ENCODE measurements around the gene STK38.
"Not testable (repeated sequence)": the region's sequence is repeated elsewhere in the genome, so short reads cannot be mapped to it uniquely, and the experiment has no call there.

The STK38 gene

DNA sequence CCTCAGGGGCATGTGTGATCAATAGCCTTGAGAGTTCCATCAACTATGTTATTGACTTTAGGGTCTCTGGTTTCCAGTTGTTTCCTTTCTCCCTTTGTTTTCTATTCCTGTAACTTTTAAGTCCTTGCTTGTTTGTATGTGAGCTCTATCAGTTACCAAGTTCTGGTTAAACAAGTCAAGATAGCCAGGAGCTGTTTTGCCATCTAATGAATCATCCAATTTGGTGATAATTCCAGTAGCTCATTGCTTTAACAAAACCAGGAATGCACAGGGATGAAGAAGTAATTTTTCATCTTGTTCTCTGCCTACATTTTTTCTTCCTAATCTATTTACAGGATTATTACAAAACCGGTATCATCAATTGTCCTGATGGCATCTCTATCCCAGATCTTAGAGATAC is 68.0 kb downstream of the STK38 start:
- DNase-seq = no peak

DNA sequence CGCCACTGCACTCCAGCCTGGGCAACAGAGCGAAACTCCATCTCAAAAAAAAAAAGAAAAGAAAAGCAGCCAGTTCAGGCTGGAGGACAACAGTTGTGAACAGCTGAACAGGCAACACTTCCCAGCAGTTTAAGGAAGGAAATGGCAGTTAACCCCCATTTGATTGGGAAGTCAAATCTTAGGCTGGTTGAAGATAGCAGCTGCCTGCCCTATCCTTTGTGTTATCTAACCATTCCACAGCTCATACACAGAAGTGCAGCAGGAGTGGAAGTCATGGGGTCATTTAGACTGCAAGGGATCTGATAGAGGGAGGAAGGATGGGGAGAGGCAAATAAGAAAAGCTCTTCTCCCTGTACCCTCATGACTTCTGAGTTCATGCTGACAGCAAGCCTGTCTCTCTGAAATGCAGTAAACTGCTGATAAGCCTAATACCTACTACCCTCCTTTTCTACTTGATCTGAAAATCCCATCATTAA is 69.2 kb downstream of the STK38 start:
- peak in 1 of 2 donors; percentile 7 for DNase-seq

DNA sequence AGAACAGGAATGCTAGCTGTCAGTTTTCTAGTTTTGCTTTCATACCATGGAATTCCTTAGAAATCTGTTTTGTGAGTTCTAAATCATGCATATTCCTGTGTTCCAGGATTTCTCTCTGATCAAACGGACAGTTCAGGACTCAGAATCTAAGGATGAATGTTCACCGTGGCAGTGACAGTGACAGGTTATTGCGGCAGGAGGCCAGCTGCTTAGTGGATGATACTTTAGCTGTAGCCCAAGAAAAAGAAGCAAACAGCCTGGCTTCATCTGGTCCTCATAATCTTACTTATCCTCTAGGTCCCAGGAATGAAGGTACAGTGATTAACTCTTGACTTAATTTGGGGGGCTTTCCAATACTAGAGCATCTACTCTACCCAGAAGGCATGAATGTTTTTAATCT is 77.3 kb downstream of the STK38 start:
- no peak for DNase-seq

DNA sequence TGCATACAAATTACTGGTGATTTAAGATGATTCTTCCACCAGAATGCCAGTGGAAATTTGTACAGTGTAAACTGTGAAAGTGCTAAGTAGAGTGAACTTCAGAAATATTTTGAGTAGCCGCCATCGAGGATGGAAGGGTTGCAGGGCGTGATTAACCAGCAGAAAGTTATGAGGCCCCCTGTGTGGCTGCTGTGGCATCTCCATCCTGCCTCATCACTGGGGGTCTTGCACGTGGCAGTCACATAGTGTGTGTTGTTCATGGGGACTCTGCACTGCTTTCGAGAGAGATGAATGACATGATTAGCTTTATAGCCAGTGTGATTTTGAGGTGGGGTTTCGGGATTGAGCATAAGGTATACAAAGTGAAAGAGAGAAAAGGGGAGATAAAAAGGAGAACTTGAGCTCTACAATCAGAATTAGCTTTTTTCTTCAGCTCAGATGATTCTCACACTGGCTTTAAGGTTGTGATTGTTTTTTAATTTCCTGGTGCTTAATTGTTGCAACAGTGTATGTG is 78.1 kb downstream of the STK38 start:
- no peak for DNase-seq

DNA sequence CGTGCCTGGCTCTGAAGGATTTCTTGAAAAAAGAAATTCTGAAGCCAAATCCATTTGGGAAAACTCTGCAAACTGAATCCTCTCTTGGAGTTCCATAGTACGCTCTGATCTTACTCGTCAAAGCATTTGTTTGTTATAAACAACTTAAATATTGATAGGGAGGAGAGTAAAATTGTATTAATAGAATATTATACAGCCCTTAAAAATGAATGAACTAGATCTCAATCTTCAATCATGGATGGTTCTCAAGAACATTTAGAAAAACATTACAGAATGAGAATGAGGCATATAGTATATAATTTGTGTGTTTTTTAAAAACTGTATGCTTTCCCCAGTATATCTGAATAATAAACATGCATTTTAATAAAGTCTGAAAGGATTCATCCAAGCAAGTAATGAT is 79.7 kb downstream of the STK38 start:
- no peak for DNase-seq

DNA sequence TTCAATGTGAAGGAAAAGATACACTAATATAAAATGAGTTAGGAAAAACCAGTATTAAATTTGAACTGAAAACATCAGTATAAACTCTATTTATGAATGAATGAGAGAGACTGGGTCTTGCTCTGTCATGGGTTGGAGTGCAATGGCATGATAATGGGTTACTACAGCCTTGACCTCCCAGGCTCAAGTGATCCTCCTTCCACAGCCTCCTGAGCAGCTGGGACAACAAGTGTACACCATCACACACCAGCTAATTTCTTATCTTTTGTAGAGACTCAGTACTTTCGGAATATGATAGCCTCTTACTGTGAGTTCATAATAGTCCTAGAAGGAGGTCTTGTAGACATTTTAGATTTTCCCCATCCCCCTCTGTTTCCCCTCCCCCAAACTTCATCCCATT is 83.0 kb downstream of the STK38 start:
- no peak for DNase-seq

DNA sequence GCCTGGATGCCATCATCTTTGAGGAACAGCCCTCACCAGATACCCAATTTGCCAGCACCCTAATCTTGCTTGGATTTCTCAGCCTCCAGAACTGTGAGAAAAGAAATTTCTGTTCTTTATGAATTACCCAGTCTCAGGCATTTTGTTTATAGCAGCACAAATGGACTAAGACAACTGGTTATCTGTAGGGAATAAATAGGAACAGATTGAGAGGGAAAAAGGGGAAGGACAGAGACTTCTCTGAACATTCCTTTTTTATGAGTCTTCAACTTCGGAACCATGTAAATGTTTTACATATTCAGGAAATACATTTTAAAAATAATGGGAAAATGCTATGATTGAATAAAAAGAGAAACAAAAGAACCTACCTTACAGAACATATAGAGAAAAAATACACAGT is 83.6 kb downstream of the STK38 start:
- DNase-seq = no peak

DNA sequence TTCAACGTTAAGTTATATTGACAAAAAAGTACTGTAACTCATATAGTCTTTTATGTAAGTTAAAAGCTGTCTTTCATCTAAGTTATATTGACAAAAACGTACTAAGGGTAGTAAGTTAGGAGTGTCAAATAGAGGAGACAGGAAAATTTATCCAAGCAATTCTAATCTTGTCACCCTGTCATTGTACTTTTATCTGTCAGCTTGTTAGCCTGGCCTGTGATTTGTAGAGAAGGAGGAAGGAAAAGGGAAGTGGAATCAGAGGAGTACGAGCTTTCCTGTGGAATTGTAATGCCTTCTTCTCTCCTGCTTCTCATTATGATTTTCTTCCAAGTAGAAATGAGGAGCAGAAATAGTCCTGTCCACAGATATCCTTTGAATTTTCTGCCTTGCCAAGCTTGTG is 85.6 kb downstream of the STK38 start:
- no peak for DNase-seq

DNA sequence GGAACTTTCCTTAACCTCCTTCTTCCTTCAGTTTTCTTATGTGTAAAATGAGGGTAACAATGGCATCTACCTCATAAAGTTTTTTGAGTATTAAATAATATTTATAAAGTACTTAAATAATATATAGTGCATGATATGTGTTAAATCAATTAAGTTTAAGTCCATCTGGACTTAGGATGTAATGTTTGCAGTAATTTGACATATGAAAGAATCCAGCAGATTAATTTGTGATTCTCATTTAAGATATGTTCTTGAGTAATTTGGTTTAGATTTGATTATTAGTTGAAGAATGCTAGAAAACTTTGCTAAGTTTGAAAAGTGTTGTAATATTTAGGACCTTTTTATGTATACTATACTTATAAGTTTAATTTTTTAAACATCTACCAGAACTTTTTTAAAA is 86.4 kb downstream of the STK38 start:
- DNase-seq = no peak

DNA sequence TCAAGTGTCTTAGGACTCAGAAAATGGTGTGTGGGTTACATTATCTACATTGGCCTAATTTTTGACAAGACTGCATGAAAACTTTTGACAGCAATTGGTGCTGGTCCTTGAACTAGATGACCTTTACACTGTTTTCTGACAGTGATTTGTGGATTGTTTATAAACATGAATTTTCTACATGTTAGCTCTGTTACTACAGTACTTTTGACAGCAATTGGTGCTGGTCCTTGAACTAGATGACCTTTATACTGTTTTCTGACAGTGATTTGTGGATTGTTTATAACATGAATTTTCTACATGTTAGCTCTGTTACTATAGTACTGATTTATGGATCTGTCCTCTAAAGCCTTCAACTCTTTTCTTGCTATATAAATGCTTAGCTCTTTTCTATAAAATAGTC is 87.8 kb downstream of the STK38 start:
- no peak for DNase-seq

DNA sequence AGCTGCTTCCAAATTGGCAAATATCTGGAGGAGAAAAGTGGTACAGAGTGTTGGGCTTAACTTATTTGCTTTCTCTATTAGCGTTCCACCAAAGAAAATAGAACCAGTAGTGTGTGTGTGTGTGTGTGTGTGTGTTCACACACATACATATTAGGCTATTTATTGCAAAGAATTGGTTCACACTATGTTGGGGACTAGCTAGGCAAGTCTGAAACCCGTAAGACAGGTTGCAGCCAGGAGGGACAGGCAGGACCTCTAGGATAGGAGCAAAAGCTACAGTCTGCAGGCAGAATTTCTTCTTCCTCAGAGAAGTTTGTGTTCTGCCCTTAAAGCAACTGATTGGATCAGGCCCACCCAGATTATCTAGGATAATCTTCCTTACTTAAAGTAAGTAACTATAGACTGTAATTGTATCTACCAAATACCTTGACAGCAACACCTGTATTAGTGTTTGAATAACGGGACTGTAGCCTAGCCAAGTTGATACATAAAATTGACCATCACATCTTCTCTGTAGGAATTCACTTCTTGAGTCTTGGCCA is 91.7 kb downstream of the STK38 start:
- DNase-seq = no peak

DNA sequence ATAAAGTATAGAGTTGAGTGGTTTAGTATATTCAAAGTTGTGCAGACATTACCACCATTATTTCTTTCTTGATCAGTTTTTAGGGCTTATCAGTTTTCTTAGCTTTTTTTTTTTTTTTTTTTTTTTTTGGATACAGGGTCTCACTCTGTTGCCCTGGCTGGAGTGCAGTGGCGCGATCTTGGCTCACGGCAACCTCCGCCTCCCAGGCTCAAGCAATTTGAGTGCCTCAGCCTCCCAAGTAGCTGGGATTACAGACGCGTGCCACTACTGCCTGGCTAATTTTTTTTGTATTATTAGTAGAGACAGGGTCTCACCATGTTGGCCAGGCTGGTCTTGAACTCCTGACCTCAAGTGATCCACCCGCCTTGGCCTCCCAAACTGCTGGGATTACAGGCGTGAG is 94.4 kb downstream of the STK38 start:
- not testable (repeated sequence) for DNase-seq

DNA sequence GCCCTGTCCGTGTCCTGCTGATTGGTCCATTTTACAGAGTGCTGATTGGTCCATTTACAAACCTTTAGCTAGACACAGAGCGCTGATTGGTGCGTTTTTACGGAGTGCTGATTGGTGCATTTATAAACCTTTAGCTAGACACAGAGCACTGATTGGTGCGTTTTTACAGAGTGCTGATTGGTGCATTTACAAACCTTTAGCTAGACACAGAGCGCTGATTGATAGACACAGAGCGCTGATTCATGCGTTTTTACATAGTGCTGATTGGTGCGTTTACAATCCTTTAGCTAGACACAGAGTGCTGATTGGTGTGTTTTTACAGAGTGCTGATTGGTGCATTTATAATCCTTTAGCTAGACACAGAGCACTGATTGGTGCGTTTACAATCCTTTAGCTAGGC is 98.1 kb downstream of the STK38 start:
- not testable (repeated sequence) for DNase-seq

DNA sequence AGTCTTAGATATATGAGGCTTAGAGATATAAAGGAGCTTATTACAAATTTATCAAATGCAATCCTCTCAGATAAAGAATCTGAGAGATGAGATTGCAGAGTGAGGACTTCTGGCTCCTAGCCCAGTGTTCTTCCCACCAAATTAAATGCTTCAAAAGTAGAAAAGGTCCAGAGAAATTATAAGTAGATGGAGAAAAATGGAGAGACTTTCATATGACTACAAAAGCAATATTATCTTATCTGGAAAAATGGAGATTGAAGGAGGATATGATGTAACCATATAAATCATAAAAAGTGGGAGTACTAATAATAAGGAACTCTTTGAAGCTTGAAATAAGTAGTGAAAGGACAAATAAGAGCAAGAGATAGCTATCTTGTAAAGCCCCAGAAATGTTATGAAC is 101.7 kb downstream of the STK38 start:
- no peak for DNase-seq

DNA sequence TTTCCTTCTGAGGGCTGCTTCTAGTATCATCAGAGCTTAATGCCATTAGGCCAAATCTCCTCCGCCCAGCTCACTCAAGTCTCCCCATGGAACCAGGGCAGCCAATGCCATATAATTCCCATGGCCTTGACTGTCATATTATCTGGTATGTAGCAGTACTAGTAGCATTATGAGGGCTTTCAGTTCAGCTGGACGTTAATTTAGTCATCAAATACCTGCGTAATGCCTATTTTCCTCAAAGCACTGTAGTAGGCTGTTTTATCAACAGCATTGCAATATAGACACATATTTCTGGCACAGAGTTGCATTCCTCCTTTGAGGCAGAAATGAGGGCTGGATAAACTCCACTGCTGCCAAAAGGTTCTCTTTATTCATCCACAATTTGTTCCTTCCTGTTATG is 102.8 kb downstream of the STK38 start:
- DNase-seq = no peak
